MG63 (cell line): ENCODE results near the gene PLET1. TPM values are rescaled to one million over a fixed set of nuclear protein-coding genes. Genes with fewer than 3 reads are reported as not detected.
"Not testable (repeated sequence)": the region's sequence is repeated elsewhere in the genome, so short reads cannot be mapped to it uniquely, and the experiment has no call there.

ENCODE experiments used
- DNase-seq: peaks from one replicate; pipeline ENCODE4 v3.0.0-alpha.2; 2020
- H3K27me3 ChIP-seq: fragments of 250-450 bp; sonication (Bioruptor Pico); 2 replicates; pipeline ENCODE4 v1.5.1; 2020; ENCODE audit warnings: mild to moderate bottlenecking, moderate library complexity
- H3K36me3 ChIP-seq: fragments of 250-450 bp; sonication (Bioruptor Pico); 2 replicates; pipeline ENCODE4 v1.5.1; 2020; ENCODE audit warnings: mild to moderate bottlenecking, moderate library complexity
- H3K4me3 ChIP-seq: fragments of 250-450 bp; sonication (Bioruptor Pico); 2 replicates; pipeline ENCODE4 v1.5.1; 2020; ENCODE audit warnings: mild to moderate bottlenecking, moderate library complexity
- H3K9me3 ChIP-seq: fragments of 250-450 bp; sonication (Bioruptor Pico); 2 replicates; pipeline ENCODE4 v1.5.1; 2020; ENCODE audit warnings: mild to moderate bottlenecking, moderate library complexity
- total RNA-seq: library from RNA; depleted of rRNA; stranded (reverse); fragments of >200 nt; shearing (Covaris generic); gene quantifications from 2 replicates; pipeline ENCODE4 v1.2.3, GENCODE V29; 2014; ENCODE audit warnings: low replicate concordance; rRNA removed

Gene PLET1
- total RNA-seq, 1 experiment from 2014 or later, result not detected

DNA sequence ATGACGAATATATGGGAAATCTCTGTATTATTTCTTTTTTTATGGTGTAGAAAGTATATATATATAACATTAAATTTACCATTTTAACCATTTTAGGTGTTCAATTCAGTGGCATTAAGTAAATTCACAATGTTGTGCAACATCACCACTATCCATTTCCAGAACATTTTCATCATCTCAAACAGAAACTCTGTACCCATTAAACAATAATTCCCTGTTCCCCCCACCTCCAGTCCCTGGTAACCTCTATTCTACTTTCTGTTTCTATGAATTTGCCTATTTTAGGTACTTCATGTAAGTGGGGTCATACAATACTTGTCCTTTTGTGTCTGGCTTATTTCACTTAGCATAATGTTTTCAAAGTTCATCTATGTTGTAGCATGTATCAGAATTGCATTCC is 49.8 kb downstream of the PLET1 start:
- no peaks in the 10 kb centered on the region for H3K27me3 ChIP-seq
- no peaks in the 10 kb centered on the region for H3K36me3 ChIP-seq
- no peak overlapping the region for H3K4me3 ChIP-seq

DNA sequence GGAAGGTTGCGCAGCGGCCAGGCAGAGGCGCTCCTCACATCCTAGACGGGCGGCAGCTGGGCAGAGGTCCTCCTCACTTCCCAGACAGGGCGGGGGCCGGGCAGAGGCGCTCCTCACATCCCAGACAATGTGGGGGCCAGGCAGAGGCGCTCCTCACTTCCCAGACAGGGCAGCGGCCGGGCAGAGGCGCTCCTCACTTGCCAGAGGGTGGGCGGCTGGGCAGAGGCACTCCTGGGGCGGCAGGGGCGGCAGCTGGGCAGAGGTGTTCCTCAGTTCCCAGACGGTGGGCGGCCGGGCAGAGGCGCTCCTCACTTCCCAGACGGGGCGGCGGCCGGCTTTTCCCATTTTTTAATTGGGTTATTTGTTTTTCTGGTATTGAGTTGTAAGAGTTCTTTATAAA is 54.6 kb downstream of the PLET1 start:
- no peak for DNase-seq
- H3K27me3 ChIP-seq, result no peaks in the 10 kb centered on the region
- no peaks in the 10 kb centered on the region for H3K36me3 ChIP-seq
- H3K4me3 ChIP-seq, result no peak overlapping the region
- H3K9me3 ChIP-seq, result no peaks in the 10 kb centered on the region

More for the DNA sequence above, 49.8 kb downstream of the PLET1 start:
- H3K9me3 ChIP-seq, result no peaks in the 10 kb centered on the region
- no peak for DNase-seq

DNA sequence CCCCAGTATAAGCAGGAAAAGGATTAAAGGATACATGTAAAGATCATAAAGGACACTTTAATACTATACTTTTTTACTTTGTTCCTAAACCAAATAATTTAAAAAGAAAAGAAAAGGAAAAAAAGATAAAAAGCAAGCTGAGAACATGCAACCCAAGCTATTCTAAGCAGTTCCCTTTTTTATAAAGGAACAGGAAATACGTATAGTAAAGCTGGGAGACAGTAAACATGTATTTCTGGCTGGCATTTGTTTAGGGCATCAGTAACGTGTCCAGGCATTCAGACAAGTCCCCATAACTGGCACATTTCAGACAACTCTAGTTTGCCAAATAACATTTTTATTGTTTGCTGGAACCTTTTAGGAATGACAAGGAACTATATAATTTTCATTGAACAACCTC is 60.4 kb downstream of the PLET1 start:
- H3K36me3 ChIP-seq, result no peaks in the 10 kb centered on the region
- no peak for DNase-seq
- H3K9me3 ChIP-seq, result no peaks in the 10 kb centered on the region
- no peak overlapping the region for H3K4me3 ChIP-seq
- H3K27me3 ChIP-seq, result no peaks in the 10 kb centered on the region

DNA sequence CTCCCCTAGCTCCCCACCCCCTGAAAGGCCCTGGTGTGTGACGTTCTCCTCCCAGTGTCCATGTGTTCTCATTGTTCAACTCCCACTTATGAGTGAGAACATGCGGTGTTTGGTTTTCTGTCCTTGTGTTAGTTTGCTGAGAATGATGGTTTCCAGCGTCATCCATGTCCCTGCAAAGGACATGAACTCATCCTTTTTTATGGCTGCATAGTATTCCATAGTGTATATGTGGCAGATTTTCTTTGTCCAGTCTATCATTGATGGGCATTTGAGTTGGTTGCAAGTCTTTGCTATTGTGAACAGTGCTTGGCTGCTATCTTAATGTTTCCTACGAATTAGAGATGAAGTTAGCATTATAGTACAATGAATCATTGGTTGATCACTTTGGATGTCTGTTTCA is 61.6 kb downstream of the PLET1 start:
- not testable (repeated sequence) for H3K27me3 ChIP-seq, H3K9me3 ChIP-seq, H3K36me3 ChIP-seq, H3K4me3 ChIP-seq, DNase-seq

Other genes starting within 250 kb of the PLET1 start
- 33.1 and 39.8 TPM in 2 replicates for gene DLAT, start 235.5 kb downstream of the PLET1 start, total RNA-seq
- 4.9 and 14.6 TPM in 2 replicates for gene PIH1D2, start 186.8 kb downstream of the PLET1 start, total RNA-seq
- 27.8 and 56.9 TPM in 2 replicates for gene NKAPD1, start 186.6 kb downstream of the PLET1 start, total RNA-seq
- 38.3 and 47.0 TPM in 2 replicates for gene TIMM8B, start 174.1 kb downstream of the PLET1 start, total RNA-seq
- gene SDHD, start 174.0 kb downstream of the PLET1 start, total RNA-seq, result 188 and 203 TPM in 2 replicates
- gene IL18, start 96.8 kb downstream of the PLET1 start, total RNA-seq, result 73.8 and 92.8 TPM in 2 replicates
- gene TEX12, start 93.5 kb downstream of the PLET1 start, total RNA-seq, result not detected in 2 replicates
- gene BCO2, start 85.3 kb downstream of the PLET1 start, total RNA-seq, result 0.54 and 1.1 TPM in 2 replicates
- 64.0 and 98.2 TPM in 2 replicates for gene PTS, start 34.4 kb downstream of the PLET1 start, total RNA-seq